Measurements from ENCODE around the gene PASD1.
"Not testable (repeated sequence)": the region's sequence is repeated elsewhere in the genome, so short reads cannot be mapped to it uniquely, and the experiment has no call there.

Gene PASD1

DNA sequence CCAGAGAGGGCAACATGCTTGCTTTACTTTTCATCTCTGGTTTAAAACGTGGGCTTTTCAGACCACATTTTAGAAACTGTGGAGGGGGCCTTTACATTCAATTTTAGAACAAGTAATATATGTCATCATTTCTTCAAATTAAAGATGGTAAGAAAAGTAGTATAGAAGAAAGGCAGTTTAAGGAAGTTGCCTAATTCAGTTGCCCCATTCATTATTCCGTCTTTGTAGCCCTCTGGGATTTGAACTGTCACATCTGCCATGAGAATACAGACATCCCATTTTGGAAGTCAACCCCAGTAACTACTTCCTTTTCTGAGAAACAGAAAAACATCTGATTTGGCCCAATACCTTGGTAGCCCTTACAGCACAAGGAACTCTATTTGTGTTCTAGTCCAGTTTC lies 61.2 kb downstream of the PASD1 start:
- no peak for DNase-seq

DNA sequence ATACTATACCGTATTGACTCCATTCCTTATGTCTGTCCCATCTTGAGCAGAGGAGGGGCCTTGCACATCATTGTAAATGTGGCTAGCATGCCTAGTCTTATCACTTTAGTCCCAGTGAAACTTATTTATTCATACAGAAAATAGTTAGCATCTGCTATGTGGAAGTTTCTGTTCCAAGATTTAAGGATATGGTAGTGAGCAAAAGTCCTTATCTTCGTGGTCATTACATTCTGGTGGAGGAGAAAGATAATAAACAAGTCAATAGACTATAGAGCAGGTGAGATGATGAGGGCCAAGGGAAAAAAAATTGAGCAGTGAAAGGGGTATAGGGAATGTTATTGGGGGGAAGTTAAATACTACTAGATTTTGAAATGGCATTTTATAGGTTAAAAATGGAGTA lies 68.3 kb downstream of the PASD1 start:
- no peak for DNase-seq

DNA sequence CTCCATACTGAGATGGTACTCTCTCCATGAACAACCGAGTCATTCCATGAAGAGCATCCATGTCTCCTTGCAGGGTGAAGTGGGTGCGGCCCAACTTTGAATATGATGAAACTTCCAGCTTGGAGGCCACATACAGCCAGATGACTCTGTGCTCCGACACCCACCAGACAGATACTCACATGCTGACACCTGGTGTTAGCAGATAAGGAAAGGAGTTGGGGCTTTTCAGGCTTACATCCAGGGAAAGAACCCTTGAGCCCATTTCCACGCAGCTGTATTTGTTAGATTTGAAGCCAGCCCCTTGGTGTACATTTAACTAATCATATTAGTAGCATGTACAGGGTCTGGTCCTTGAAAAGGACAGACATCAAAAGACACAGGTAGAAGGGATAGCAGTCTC lies 69.7 kb downstream of the PASD1 start:
- DNase-seq: no peak

DNA sequence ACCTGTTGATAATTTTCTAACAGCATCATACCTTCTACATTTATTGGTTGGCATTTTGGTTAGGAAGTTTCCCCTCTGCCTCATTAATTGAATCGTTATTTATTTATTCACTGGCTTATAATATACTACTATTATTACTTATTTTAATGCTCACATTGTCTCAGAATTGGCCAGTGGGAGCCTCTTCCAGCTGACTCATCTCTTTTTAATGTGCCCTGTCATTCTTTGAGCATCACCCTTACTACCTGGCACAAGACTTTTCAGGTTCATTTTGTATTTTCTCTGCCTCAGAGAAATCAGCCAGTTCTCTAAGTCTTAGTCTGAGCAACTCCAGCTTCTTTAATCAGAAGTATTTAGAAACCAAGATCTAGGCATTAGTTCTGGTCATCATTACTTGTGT lies 71.5 kb downstream of the PASD1 start:
- no peak for DNase-seq

DNA sequence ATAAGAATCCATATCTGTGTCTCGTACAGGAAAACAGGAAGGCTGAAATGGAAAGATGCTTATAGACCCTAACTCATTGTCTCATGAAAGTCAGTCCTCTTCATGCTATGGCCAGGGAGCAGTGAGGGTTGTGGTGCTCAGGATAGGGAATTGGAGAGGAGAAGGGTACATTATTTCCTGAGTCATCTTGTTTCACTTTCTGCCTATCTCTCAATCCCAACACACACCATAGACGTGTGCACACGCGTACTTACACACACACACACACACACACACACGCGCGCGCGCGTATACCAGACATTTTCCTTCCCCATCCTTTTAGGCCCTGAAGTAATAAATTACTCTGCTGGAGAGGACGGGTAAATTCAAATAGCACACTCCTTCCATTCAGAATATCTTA lies 78.1 kb downstream of the PASD1 start:
- DNase-seq: no peak

DNA sequence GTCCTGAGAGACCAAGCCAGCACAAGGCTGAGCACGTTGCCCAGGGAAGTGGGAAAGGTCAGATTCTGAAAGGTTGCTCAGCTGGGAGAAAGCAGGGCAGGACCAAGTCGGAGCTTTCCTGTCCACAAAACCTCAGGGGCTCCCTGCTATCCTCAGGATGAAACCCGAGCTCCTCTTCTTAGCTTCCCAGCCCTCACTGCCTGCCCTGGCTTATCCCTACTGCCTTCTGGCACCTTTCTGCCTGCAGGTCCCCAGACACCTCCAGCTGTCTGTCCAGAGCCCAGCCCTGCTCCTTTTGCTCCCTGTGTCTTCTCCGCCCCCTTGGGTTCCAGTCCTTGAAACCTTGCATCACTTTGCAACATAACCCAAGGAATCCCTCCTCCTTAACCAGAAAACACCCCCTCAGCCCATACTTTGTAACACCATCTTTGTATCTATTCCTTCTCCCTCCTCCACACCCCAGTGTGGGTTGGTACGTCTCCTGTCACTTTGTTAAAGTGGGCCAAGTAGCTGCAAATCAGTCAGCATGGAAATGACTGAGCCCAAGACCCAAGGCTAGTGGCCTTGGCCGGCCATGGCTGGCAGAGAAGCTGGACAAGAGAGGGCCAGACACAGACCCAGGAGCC lies 111.8 kb downstream of the PASD1 start:
- no peak for DNase-seq

DNA sequence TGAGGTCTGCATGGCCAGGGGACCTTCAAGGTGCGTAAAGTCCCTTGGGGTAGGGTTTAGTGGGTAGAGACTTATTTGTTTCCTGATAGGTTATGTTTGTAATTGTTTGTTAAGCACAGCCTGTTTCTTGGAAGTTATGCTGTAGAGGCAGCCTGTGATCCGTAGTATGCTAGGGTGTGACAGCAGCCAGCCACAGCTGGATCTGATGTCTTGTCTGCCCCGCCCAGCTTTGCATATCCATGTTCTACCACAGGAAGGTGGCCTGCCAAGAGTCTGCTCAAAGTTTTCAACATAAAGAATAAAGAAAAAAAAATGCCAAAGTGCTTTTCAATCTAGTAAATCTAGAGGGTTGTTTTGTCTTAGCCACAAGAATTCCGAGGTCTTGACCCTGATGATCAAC lies 112.7 kb downstream of the PASD1 start:
- no peak for DNase-seq

DNA sequence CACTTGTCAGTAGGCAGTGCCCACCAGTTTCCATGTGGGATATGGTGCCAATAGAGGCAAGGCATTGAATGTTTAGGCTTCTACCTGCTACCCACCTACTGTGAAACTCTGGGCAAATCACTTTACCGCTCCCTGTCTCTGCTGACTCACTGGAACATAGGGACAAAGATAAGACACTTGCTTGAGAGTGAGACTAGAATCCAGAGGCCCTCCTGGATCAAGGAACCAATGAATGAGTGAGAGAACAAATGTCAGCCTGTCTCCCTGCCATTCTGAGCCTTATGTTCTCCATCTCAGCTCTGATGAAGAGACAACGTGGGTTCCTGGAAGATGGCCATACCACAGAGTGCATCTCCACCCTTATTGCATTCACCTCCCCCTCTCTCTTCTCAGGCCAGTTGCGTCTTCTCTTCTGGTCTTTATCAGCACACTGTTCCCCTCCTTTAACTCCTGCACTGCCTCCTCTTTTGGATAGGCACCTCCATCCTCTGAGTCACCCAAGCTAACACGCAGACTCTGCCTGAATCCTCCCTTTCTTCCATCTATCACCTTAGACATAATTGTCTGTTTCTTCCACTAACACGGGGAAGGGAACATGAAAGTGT lies 116.4 kb downstream of the PASD1 start:
- DNase-seq: no peak

DNA sequence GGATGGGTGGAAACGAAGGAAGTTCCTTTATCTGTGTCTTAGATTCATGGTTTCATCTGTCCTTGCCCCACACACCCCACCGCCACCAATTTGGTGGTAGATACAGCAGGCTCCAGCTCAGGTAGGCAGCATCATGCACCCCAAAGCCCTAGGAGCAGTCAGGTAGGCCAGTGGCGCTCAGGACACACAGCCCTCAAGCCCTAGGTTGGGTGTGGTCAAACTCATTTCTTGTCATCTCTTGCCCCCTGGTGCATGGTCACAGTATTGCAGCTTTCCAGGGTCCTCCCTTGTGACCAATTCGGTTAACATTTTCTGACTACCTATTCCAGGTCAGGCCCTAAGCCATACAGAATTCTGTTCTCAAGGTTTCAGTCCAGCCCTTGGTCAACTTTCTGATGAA lies 117.3 kb downstream of the PASD1 start:
- no peak for DNase-seq

DNA sequence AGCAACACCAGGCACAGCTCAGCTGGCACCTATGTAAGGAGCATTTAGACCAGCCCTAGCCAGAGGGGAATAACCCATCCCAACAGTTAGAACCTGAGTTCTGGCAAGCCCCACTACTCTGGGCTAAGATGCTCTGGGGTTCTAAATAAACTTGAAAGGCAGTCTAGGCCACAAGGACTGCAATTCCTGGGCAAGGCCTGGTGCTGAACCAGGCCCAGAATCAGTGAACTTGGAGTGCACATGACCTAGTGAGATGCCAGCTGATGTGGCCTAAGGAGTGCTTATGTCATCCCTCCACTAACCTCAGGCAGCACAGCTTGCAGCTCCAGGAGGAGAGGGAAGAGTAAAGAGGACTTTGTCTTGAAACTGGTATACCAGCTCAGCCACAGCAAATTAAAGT lies 124.2 kb downstream of the PASD1 start:
- DNase-seq: no peak

DNA sequence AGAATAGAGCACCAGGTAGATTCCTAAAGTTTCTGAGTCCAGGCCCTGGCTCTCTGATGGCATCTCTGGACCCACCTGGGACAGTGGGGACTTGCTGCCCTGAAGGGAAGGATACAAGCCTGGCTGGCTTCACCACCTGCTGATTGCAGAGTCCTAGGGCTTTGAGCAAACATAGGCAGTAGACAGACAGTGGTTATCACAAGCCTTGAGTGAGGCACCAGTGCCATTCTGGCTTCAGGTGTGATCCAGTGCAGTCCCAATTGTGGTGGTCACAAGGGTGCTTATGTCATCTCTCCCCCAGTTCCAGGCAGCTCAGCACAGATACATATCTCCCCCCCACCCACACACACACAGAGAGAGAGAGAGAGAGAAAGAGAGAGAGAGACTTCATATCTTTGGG lies 125.2 kb downstream of the PASD1 start:
- no peak for DNase-seq

DNA sequence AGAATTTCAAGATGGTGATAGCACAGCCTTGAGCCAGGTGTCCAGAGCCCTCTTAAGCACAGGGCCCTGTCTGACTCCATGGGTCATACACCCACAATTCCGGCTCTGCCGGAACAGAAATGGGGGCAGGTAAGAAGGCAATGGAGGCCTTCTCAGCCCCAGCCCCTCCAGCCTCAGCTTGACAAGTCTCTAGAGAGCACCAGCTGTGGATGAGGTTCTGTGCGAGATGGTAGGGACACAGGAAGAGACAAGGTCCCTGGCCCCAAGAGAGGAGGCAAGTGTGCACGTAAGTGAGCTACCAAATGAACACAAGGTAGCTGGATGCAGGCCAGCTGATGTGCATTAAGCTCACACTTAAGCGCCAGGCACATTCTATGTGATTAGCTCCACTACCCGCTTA lies 129.3 kb downstream of the PASD1 start:
- no peak for DNase-seq

DNA sequence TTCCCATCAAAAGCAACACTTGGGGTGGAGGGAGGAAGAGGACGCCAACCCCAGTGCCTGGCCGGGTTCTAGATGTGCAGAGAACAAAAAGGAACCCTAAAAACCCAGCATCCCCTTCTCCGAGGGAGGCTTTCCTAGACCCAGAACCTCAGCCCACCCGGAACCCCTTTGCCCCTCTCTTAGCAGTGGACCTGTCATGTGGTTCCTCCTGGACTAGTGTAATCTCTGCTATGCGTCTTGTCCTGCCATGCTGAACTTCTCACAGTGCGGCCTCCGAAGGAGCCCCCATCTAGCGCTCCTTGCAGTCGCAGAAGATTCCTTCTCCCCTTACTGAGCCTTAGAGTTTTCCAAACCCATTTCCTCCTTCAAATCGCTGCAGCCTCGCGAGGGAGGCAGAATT lies 130.6 kb downstream of the PASD1 start:
- no peak for DNase-seq

DNA sequence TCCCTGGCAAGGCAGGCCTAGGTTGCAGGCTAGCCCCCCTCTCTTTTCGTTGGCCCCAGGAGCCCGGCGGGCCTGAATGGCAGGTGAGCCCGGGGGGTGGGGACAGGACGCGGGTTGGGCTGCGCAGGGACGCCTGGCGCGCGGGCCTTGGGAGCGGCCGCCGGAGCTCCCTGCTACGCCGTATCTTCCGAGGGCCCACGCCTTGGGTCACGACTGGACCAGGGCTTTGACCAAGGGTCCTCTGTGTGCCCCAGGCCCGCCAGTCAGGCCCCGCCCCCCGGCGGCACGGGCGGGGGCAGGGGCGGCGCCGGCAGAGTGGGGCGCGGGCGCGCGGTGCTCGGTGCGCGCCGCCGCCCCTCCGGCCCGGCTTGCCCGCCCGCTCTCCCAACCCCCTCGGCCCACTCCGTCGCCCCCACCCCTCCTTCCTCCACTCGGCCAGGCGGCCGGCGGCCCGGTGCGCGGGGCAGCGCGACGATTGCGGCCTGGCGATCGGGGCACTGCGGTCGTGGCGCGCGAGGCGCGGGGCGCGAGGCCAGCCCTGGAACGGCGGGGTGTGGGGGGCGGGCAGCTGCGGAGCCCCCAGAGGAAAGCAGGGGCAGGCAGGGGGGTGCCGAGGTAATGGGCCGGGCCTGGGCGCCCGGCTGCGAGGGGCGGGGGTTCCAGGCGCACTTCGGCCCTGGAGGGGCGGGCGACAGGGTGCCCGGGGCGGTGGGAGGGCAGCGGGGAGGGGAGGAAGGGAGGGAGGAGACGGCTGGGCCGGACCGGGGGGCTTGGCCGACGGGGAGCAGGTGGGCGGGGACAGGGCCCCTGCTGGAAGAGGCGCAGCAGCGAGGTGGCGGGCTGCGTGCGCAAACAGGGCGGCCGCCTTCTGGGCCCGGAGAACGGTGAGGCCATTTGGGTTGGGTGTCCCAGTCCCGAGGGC lies 131.4 kb downstream of the PASD1 start, which contains the start of gene PRRG3:
Gene PRRG3 (plus strand): TSS at position 798 of the 922 bp plus-strand sequence. CDS start 3,357 bp downstream, outside the sequence.
- no peak for DNase-seq

DNA sequence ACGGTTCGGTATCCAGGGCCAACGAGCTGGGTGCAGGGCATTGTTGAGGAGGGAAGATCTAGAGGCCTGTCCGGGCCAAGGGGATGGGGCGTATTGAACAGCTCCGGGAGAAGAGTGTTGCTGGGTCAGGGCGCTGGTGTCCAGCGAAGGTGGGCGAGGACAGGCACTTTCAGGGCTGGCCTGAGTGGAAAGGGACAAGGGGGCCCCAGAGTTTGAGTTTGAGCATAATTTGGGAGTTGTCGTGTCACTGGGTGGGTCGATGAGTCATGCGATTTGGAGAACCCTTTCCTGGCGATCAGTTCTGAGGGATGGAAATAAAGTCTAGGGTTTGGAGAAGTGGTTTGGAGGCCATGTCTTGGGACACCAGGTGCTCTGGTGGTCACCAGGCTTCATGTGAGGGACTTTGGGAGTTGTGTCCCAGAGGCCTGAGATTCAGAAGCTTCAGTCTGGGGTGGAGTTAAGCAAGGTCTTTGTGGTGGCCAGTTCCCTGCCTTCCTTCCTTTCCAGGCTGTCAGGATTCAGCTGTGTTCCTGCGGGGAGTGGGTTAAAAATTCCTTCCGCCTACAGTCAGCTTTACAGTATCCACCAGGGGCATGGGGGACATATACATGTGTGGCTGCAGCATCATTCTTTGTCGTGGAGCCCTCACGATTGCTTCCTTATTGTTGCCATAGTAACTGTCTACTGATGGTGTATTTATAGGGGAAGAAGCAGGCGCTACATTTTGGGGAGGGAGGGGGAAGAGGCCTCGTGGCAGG lies 132.3 kb downstream of the PASD1 start:
- no peak for DNase-seq

DNA sequence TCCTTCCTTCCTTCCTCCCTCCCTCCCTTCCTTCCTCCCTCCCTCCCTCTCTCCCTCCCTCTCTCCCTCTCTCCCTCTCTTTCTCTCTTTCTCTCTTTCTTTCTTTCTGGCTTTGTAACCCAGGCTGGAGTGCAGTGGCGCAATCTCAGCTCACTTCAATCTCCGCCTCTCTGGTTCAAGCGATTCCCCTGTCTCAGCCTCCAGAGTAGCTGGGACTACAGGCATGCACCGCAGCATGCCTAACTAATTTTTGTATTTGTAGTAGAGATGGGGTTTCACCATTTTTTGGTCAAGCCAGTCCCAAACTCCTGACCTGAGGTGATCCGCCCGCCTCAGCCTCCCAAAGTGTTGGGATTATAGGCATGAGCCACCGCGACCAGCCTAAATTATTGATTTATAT lies 133.6 kb downstream of the PASD1 start:
- DNase-seq: not testable (repeated sequence)

DNA sequence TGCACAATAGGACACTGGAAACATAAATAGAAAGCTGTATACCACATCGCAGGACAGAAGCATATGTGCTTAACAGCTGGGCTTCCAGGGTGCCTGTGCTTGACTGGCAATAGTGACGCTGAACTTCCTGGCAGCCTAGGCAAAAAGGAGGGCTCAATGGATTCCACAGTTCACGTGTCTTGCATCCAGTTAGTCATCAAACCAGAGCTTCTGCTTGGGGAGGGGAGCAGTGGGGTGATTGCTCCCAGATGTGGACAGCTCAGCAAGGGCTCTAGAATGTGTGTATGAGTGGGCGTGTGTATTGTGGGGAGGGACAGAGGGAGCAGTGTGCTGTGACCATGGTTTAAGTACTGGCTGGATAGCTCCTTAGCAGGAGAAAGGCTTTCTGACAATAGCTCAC lies 134.0 kb downstream of the PASD1 start:
- no peak for DNase-seq

DNA sequence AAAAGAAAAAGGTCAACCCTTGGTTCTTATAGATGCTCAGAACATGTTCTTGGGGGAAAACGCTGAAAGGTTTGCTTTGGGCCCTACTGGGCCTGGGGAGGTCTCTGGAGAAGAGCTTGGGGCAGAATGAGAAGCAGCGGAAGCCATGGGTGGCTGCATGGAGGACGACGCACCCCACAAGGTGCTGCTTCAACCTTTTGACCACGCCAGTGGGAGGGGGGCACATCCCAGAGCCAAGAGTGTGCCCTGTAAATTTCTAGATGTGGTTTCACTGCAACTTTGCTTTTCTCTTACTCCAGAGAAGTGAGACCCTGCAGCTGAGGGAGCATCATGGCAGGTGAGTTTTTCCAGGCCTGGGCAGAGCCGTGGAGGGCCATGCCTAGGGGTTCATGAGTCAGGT lies 135.0 kb downstream of the PASD1 start:
- DNase-seq: no peak

DNA sequence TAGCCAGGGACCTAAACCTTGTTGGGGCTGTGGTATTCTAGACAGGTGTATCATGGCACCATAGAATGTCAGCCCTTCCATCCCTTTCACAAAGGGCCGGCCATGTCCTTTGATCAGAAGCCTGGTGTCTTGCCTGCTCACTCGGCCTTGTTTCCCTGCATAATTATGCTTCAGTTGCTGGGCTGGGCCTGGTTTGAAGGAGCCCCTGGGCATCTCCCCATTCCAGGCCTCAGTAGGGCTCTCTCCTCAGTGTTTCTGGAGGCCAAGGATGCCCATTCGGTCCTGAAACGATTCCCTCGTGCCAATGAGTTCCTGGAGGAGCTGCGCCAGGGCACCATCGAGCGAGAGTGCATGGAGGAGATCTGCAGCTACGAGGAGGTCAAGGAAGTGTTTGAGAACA lies 136.3 kb downstream of the PASD1 start:
- DNase-seq: no peak

DNA sequence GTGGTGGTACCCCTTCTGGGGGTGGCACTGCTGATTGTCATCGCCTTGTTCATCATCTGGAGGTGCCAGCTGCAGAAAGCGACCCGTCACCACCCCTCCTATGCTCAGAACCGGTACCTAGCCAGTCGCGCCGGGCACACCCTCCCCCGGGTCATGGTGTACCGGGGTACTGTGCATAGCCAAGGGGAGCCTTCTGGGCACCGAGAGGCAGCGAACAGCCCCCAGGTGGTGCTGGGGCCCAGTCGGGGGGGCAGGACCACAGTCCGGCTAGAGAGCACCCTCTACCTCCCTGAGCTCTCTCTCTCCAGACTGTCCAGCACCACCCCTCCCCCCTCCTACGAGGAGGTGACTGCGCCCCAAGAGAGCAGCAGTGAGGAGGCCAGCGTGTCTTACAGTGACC lies 137.1 kb downstream of the PASD1 start:
- no peak for DNase-seq

DNA sequence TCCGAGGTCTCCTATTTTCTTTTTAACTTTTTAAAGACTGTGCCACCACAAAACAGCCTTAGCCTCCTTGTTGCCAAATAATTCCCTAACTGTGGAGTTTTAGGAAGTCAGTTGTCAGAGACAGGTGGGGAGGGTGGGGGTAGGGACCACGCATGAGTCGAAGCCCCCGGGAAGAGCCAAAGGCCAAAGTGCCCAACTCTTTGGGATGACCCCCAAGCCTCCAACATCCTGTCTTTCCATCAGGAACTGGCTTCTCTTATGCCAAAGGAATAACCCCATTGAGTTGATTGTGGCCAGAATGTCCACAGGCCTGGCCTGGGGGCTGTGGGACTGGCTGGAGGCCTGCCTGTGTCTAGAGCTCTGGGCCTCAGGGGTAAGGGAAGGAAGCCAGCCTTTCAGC lies 137.6 kb downstream of the PASD1 start:
- no peak for DNase-seq

DNA sequence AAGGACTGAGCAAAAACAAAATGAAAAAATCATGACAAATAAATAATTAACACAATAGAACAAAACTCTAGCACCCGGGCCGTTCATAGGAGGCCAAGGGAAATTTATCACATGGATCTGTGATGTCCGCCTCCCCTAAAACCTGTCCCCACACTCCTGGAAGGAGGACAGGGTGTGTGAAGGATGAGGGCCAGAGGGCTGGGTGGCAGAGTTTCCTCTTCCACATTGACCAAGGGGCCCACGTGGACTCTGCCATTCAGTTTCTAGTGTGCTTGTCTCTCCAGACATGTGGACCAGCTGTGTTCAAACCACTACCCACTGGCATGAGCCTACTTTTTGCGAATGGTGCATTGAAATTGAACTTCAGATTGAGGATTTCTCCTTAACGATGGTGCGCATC lies 138.1 kb downstream of the PASD1 start:
- DNase-seq: no peak

DNA sequence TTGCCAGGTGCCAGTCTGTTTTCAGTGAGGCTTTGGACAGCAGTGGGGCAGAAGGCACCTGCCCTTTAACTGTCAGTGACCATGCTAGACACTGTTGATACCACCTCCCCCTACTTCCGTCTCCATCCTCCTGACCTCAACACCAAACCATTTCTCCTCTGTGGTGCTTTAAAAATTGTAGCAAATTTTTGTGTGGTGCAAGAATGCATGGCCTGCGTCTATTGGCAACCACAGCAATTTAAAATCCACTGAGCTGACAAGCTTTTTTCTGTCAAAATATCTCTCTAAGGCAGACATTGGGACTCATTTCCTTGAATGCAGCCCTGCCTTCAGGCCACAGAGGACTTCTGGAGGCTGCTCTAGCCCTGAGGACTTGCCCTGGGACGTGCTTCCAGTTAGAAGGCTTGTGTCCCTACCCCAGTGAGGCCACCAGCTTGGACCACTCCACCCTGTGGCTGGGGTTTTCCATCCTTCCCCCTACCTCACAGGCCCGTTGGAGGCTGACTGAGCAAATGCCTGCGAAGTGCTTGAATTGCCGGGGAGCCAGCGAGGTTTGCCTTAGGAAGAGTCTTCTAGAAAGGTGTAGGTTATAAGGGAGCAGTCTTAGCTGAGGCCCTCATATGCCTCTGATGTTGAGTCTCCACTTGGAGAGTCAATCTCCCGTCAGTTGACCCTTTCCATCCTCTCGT lies 138.7 kb downstream of the PASD1 start:
- no peak for DNase-seq
